Activated naive CD4-positive, alpha-beta T cell treated with anti-CD3 and anti-CD28 coated beads, Interleukin-2, amount 50 U/mL, for 72 hours (primary cell): Measurements from ENCODE around the gene KHSRP. TPM values are rescaled to one million over a fixed set of nuclear protein-coding genes. Genes with fewer than 3 reads are reported as not detected.
A peak's percentile ranks its signal among the peaks of the same experiment; 100 is the strongest.

ENCODE experiments used
- ATAC-seq, 2 donors: fragments of 150-1000 bp; cut with Tn5 transposase; 2 replicates each; pipeline ENCODE4 v1.10.0; 2021; ENCODE audit warnings: mild to moderate bottlenecking in 2 of 2, moderate library complexity in 2 of 2
- DNase-seq, 2 donors: peaks; one replicate each; pipeline ENCODE4 v3.0.0; 2021 to 2022; ENCODE audit warnings: low spot score in 2 of 2
- H3K27ac Mint-ChIP-seq, 2 donors: one replicate each; pipeline ENCODE4 v1.8.0; 2022; ENCODE audit warnings: mild to moderate bottlenecking in 2 of 2, mixed read lengths in 2 of 2
- H3K36me3 Mint-ChIP-seq, 2 donors: one replicate each; pipeline ENCODE4 v1.8.0; 2022; ENCODE audit warnings: mixed read lengths in 2 of 2
- H3K9me3 Mint-ChIP-seq, 2 donors: one replicate each; pipeline ENCODE4 v1.8.0; 2022; ENCODE audit warnings: mixed read lengths in 2 of 2
- total RNA-seq, 2 donors: library from RNA; stranded (reverse); gene quantifications; one replicate each; pipeline ENCODE4 v1.2.3, GENCODE V29; 2022

KHSRP gene
- 100 to 1,000 TPM; 240 to 353 TPM for total RNA-seq

DNA sequence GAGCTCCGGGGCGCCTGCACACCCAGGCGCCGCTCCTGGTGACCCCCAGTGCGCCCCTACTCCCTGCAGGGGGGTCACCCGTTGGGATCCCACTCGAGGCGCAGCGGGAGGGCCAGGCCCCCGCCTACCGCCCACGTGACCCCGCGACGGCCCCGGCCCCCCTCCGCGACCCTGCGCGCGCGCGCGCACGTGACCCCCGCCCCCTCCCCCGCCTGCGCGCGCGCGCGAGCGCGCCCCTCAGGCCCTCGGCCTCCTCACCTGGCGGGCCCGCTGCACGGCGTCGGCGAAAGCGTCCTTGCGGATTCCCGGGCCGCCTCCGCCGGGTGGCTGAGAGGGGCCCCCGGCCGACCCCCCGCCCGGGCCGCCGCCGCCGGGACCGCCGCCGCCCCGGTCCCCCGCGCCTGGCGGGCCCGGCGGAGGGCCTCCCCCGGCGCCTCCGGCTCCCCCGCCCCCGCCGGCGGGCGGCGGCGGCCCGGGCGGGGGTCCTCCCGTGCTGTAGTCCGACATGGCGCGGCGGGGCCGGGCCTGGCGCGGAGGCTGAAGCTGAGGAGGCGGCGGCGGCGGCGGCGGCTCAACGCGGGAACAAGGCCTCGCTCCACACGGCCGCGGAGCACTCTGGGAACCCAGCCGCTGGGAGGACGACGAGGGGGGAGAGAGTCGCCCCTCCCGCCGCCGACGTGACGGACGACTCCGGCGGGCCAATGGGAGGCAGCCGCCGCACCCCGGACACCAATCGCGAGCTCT lies at the start of gene KHSRP:
KHSRP (minus strand) TSS at position 617 of the 744 bp plus-strand sequence; CDS start at position 507, 110 bp downstream.
- Mint-ChIP-seq H3K9me3 (no peaks in the 10 kb centered on the region), H3K36me3 (peaks cover 12 to 17% of the 10 kb centered on the region in 2 donors), H3K27ac (peak within 1 kb of the TSS; percentile 95 to 97)
- DNase-seq (peak in 1 of 2 donors; percentile 25), ATAC-seq (no peak)

DNA sequence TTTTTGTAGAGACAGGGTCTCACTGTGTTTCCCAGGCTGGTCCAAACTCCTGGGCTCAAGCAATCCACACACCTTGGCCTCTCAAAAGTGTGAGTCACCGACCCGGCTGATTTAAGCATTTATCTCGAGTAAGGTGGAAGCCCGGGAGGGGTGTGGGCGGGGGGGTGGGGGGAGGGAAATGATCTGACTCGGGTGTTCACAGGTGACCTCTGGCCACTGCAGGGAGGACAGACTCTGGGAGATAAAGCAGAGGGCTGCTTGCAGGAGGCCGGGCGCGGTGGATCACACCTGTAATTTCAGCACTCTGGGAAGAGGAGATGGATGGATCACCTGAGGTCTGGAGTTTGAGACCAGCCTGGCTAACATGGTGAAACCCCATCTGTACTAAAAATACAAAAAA lies 49.0 kb upstream of the KHSRP start:
- H3K27ac Mint-ChIP-seq, result peak overlapping the region in 1 of 2 donors; percentile 27
- DNase-seq (no peak), ATAC-seq (no peak)
- no peaks in the 10 kb centered on the region for H3K9me3 Mint-ChIP-seq
- peaks cover 0 to 5% of the 10 kb centered on the region in 2 donors for H3K36me3 Mint-ChIP-seq

GRCh38 chr19:6472713-6473112 lies 48.1 kb upstream of the KHSRP start:
- Mint-ChIP-seq H3K9me3 (no peaks in the 10 kb centered on the region), H3K36me3 (peaks cover 0 to 8% of the 10 kb centered on the region in 2 donors), H3K27ac (no peak overlapping the region)
- DNase-seq (no peak), ATAC-seq (no peak)

DNA sequence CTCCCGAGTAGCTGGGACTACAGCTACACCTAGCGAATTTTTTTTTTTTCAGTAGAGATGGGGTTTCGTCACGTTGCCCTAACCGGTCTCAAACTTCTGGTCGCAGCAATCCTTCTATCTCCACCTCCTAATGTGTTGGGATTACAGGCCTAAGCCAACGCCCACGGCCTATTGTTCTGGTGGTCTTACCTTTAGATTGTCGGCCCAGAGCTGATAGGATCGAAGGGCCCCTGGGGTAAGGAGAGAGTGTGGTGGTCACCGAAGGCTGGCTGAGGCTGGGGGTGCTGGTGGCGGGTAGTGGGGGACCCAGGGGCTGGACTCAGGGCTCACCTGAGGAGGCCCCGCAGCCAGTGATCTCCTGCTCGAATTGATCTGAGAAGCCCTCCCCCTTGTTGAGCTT lies 46.5 kb upstream of the KHSRP start:
- ATAC-seq (no peak), DNase-seq (no peak)
- H3K27ac Mint-ChIP-seq, result no peak overlapping the region
- peaks cover 0 to 8% of the 10 kb centered on the region in 2 donors for H3K36me3 Mint-ChIP-seq
- H3K9me3 Mint-ChIP-seq, result no peaks in the 10 kb centered on the region

DNA sequence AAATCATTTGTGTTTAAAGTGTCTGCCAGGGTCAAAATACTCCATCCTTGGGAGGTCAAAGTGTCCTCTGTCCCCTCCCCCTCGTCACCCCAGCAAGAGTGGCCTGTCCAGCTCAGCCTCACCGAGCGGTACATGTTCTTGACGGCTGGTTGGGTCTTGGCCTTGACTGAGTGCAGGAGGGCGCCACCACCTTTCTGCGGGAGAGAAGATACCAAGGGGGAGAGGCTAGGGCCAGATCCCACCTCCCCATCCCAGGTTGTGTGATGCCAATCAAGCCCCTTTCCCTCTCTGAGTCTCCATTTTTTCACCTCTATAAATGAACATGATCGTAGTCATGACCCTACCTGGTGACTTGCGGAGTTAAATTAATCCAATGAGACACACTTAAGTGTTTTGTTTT lies 45.6 kb upstream of the KHSRP start:
- Mint-ChIP-seq H3K9me3 (no peaks in the 10 kb centered on the region), H3K27ac (peak overlapping the region in 1 of 2 donors; percentile 14), H3K36me3 (peaks cover 0 to 6% of the 10 kb centered on the region in 2 donors)
- no peak for ATAC-seq
- no peak for DNase-seq

DNA sequence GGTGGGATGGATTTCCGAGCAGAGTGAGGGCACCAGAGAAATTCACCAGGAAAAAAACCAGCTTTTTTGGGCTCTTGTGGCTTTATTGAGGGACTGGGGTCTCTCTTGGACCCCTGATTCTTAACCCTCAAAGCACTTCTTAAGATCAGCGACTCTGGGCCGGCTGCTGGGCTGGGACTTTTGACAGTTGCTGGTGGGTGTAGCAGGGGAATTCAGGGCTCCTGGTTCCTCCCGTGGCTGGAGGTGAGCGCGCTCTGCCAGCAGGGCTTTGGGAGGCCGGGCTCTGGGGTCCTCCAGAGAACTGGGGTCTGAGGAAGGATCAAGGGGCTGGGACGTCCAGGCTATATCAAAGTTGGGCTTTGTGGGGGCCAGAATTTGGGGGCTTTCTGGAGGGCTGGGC lies 42.8 kb upstream of the KHSRP start:
- Mint-ChIP-seq H3K9me3 (no peaks in the 10 kb centered on the region), H3K36me3 (peaks cover 0 to 6% of the 10 kb centered on the region in 2 donors), H3K27ac (peak overlapping the region in 1 of 2 donors; percentile 55)
- no peak for ATAC-seq
- DNase-seq, result no peak

GRCh38 chr19:6466526-6467248 lies 42.1 kb upstream of the KHSRP start:
- no peak for DNase-seq
- Mint-ChIP-seq H3K36me3 (peaks cover 0 to 6% of the 10 kb centered on the region in 2 donors), H3K27ac (peak overlapping the region in 1 of 2 donors; percentile 55), H3K9me3 (no peaks in the 10 kb centered on the region)
- no peak for ATAC-seq

GRCh38 chr19:6465663-6466062 lies 41.1 kb upstream of the KHSRP start:
- DNase-seq (no peak), ATAC-seq (no peak)
- Mint-ChIP-seq H3K27ac (no peak overlapping the region), H3K9me3 (no peaks in the 10 kb centered on the region), H3K36me3 (peaks cover 0 to 6% of the 10 kb centered on the region in 2 donors)

- ATAC-seq, result no peak
- DNase-seq, result no peak
- peaks cover 0 to 10% of the 10 kb centered on the region in 2 donors for H3K36me3 Mint-ChIP-seq
Observed at GRCh38 chr19:6465006-6465405, 40.4 kb upstream of the KHSRP start.

GRCh38 chr19:6464070-6464873 lies 39.7 kb upstream of the KHSRP start, which contains the start of gene CRB3:
TSS of gene CRB3 (plus strand) at chr19:6464271. CDS start at chr19:6464702, 431 bp downstream.
- ATAC-seq, result no peak
- Mint-ChIP-seq H3K27ac (peak within 1 kb of the TSS in 1 of 2 donors; percentile 85), H3K9me3 (no peaks in the 10 kb centered on the region), H3K36me3 (peaks cover 0 to 12% of the 10 kb centered on the region in 2 donors)
- DNase-seq, result no peak

More at GRCh38 chr19:6465006-6465405, 40.4 kb upstream of the KHSRP start:
- H3K9me3 Mint-ChIP-seq, result no peaks in the 10 kb centered on the region
- H3K27ac Mint-ChIP-seq, result peak overlapping the region in 1 of 2 donors; percentile 85

GRCh38 chr19:6460099-6460884 lies 35.7 kb upstream of the KHSRP start:
- Mint-ChIP-seq H3K9me3 (peaks cover 2% of the 10 kb centered on the region in 2 donors), H3K36me3 (peaks cover 9 to 18% of the 10 kb centered on the region in 2 donors)

GRCh38 chr19:6459262-6460098 lies 34.9 kb upstream of the KHSRP start, which contains the start of gene SLC25A23:
TSS of gene SLC25A23 (minus strand) at chr19:6459792. CDS start at chr19:6459628, 164 bp downstream.
- Mint-ChIP-seq H3K36me3 (peaks cover 17 to 26% of the 10 kb centered on the region in 2 donors), H3K27ac (peak within 1 kb of the TSS; percentile 47 to 96), H3K9me3 (peaks cover 4 to 10% of the 10 kb centered on the region in 2 donors)
- peak in 1 of 2 donors; percentile 36 for ATAC-seq
- DNase-seq, result peak in 1 of 2 donors; percentile 71

More at GRCh38 chr19:6460099-6460884, 35.7 kb upstream of the KHSRP start:
- ATAC-seq, result peak; percentile 83 to 90
- peak overlapping the region; percentile 47 to 96 for H3K27ac Mint-ChIP-seq
- DNase-seq, result peak; percentile 93 to 97

DNA sequence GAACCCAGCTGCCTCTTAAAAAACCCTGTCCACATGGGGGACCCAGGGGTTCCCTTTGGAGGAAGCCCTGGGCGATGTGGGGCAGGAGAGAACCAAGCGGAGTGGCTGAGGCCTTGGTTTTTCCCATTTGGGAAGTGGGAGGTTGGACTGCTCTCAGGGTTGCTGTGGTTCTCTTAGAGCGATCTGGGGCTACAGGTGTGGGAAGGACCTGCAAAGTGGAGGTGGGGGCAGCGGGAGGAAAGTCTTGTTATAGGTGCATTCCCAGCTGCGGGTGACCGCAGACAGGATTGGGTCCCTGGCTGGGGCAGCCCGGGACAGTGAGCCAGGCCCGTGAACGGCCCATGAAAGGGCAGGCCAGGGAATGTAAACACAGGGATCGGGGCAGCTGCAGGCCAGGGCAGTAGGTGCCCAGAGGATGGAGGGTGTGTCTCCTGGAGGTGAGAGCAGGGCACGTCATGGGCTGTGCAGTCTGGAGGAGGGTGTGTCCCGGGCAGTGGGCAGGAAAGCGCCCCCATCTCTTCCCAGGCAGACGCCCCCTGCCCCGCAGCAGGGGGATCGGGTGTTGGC lies 34.2 kb upstream of the KHSRP start:
- peaks cover 4 to 10% of the 10 kb centered on the region in 2 donors for H3K9me3 Mint-ChIP-seq
- DNase-seq (no peak), ATAC-seq (no peak)
- H3K36me3 Mint-ChIP-seq, result peaks cover 23 to 33% of the 10 kb centered on the region in 2 donors
- H3K27ac Mint-ChIP-seq, result peak overlapping the region in 1 of 2 donors; percentile 91

DNA sequence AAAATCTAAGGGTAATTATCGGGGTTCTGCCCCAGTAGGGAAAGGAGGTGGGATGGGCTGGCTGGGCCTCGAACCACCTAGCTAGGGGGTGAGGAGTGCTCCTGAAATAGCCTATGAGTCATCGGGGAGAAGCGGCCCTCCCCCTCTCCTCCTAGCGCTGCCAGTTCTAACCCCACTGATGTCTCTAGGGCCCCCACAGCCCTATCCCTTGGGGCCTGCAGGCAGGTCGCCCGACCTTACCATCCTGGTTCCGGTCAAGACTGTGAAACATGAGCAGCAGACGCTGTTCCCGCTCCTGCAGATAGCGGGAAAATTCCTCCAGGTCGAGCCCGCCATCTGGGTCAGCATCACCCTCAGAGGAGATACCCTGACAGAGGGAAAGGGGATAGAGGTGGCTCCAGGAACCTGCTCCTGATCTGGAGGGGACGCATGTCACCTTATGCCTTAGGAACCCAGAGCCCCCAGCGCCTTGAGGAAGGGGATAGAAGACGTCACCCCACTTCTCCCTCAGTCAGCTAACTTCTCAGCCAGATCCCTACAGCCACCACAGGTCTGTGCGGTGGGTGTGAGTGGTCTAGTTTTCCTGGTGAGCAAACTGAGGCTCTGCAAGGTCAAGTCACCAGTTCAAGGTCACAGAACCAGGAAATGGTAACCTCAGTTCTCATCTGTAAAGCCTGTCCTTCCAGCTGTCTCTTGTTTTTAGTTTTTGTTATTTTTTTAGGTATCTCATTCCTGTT lies 33.5 kb upstream of the KHSRP start:
- no peak overlapping the region for H3K27ac Mint-ChIP-seq
- peaks cover 23 to 38% of the 10 kb centered on the region in 2 donors for H3K36me3 Mint-ChIP-seq
- DNase-seq, result no peak
- H3K9me3 Mint-ChIP-seq, result peaks cover 4 to 13% of the 10 kb centered on the region in 2 donors
- no peak for ATAC-seq
